B cell (primary cell): ENCODE measurements around the gene CCSAP. TPM values are rescaled to one million over a fixed set of nuclear protein-coding genes. Genes with fewer than 3 reads are reported as not detected.

Source experiments
- ATAC-seq: fragments of 200-7000 bp; cut with Tn5 transposase; one replicate; pipeline ENCODE4 v1.10.0; 2021; ENCODE audit warnings: low read depth, mild to moderate bottlenecking, moderate number of reproducible peaks, moderate library complexity
- CTCF ChIA-PET: fragments of 350-600 bp; sonication (Branson Sonifier 250); formaldehyde crosslinking; loops from one replicate; lab custom pipeline; 2021; ENCODE audit warnings: antibody characterized with exemption, inconsistent platforms; lab: Charles Lee
- POLR2A ChIA-PET: fragments of 350-600 bp; sonication (Branson Sonifier 250); formaldehyde crosslinking; loops from one replicate; lab custom pipeline; 2021; ENCODE audit warnings: antibody characterized with exemption; lab: Charles Lee
- DNase-seq: peaks from one replicate; pipeline ENCODE4 v3.0.0; 2013
- H2AFZ ChIP-seq: 2 replicates; pipeline ENCODE4 v1.6.1; 2012; ENCODE audit warnings: mild to moderate bottlenecking, low read depth, low read length; ENCODE audit not compliant: insufficient read depth, poor library complexity, severe bottlenecking
- H3K27ac ChIP-seq, 2 donors: 1 replicate in 1 of 2; 2 replicates in 1 of 2; pipeline ENCODE4 v1.5.1; 2012 to 2013; ENCODE audit warnings: low read length in 2 of 2, mild to moderate bottlenecking in 2 of 2, moderate library complexity in 1 of 2
- H3K27me3 ChIP-seq, 4 experiments: fragments of 200-600 bp in 1 of 4; sonication (generic) in 1 of 4; replicated peaks in 1 of 4; 1 replicate in 2 of 4; 2 replicates in 2 of 4; pipeline versions ENCODE4 v1.6.1 to v1.7.0; 2013 to 2016; ENCODE audit warnings: low read length in 3 of 4, mild to moderate bottlenecking in 2 of 4, mixed read lengths in 1 of 4, moderate library complexity in 1 of 4; ENCODE audit not compliant: insufficient read depth in 4 of 4, control insufficient read depth in 3 of 4; ENCODE audit errors: control extremely low read depth in 1 of 4
- H3K36me3 ChIP-seq, 2 experiments: replicated peaks in 1 of 2; 1 replicate in 1 of 2; 2 replicates in 1 of 2; pipeline versions ENCODE4 v1.6.1 to v1.7.1; 2013; ENCODE audit warnings: low read length in 1 of 2; ENCODE audit not compliant: insufficient read depth in 2 of 2, control insufficient read depth in 1 of 2; ENCODE audit errors: control extremely low read depth in 1 of 2, extremely low read depth in 1 of 2
- H3K4me1 ChIP-seq, 2 donors: fragments of 200-600 bp in 1 of 2; sonication (generic) in 1 of 2; 1 replicate in 1 of 2; 2 replicates in 1 of 2; pipeline versions ENCODE4 v1.5.1 to v1.6.1; 2013 to 2017; ENCODE audit warnings: low read length in 2 of 2; ENCODE audit not compliant: control insufficient read depth in 2 of 2, insufficient read depth in 2 of 2
- H3K4me2 ChIP-seq: replicated peaks from 2 replicates; pipeline ENCODE3; 2012; ENCODE audit warnings: mild to moderate bottlenecking, low read depth, low read length; ENCODE audit not compliant: poor library complexity, severe bottlenecking
- H3K4me3 ChIP-seq, 5 experiments: fragments of 200-600 bp in 1 of 5; sonication (generic) in 1 of 5; 1 replicate in 3 of 5; 2 replicates in 2 of 5; pipeline versions ENCODE4 v1.5.1 to v1.7.0; 2011 to 2016; ENCODE audit warnings: low read length in 4 of 5, mild to moderate bottlenecking in 4 of 5, low read depth in 2 of 5, control low read depth in 1 of 5, moderate library complexity in 1 of 5; ENCODE audit not compliant: insufficient read depth in 1 of 5; ENCODE audit errors: control extremely low read depth in 1 of 5, extremely low read depth in 1 of 5
- H3K79me2 ChIP-seq: fragments of 200-600 bp; sonication (generic); one replicate; pipeline ENCODE4 v1.6.0; 2016; ENCODE audit warnings: low read length; ENCODE audit not compliant: control insufficient read depth, insufficient read depth
- H3K9ac ChIP-seq: fragments of 200-600 bp; sonication (generic); 2 replicates; pipeline ENCODE4 v1.6.1; 2017; ENCODE audit warnings: mild to moderate bottlenecking, low read length, moderate library complexity
- H3K9me3 ChIP-seq, 3 donors: one replicate each; pipeline versions ENCODE4 v1.6.1 to v1.7.1; 2013; ENCODE audit warnings: low read length in 2 of 3; ENCODE audit not compliant: control insufficient read depth in 2 of 3, insufficient read depth in 1 of 3; ENCODE audit errors: control extremely low read depth in 1 of 3
- H4K20me1 ChIP-seq: 2 replicates; pipeline ENCODE4 v1.6.0; 2012; ENCODE audit warnings: mild to moderate bottlenecking, low read length; ENCODE audit not compliant: insufficient read depth, control insufficient read depth, poor library complexity, severe bottlenecking
- H3K27ac Mint-ChIP-seq: one replicate; pipeline ENCODE4 v1.8.0; 2021; ENCODE audit warnings: mixed read lengths
- H3K27me3 Mint-ChIP-seq: one replicate; pipeline ENCODE4 v1.8.0; 2021; ENCODE audit warnings: mixed read lengths
- H3K4me1 Mint-ChIP-seq: one replicate; pipeline ENCODE4 v1.8.0; 2021; ENCODE audit warnings: mixed read lengths
- H3K4me3 Mint-ChIP-seq: one replicate; pipeline ENCODE4 v1.8.0; 2021; ENCODE audit warnings: mixed read lengths
- H3K9me3 Mint-ChIP-seq: one replicate; pipeline ENCODE4 v1.8.0; 2022; ENCODE audit warnings: mixed read lengths; ENCODE audit not compliant: insufficient read depth
- EZH2 ChIP-seq: IDR thresholded peaks from 2 replicates; pipeline ENCODE4 v1.6.1; 2012; ENCODE audit warnings: borderline replicate concordance, low read depth, mild to moderate bottlenecking, moderate library complexity, low read length; ENCODE audit not compliant: insufficient read depth, poor library complexity, severe bottlenecking
- WGBS: methylation state at CpG from one replicate; pipeline ENCODE4 v1.1.5; 2013; ENCODE audit warnings: missing lambda C conversion rate; ENCODE audit not compliant: insufficient coverage; 5-methylcytosine and 5-hydroxymethylcytosine counted together
- intact Hi-C: fragments of 100-400 bp; cut with micrococcal nuclease; formaldehyde crosslinking; loops from one replicate; pipeline ENCODE4 v1.10.0; 2022
- polyA plus RNA-seq: library from polyadenylated mRNA; depleted of rRNA; stranded (reverse); fragments of >200 nt; gene quantifications from 2 replicates; pipeline ENCODE4 v1.2.3, GENCODE V29; 2012
- total RNA-seq, 2 donors: library from RNA; stranded (reverse); fragments of 120-200 nt in 1 of 2; gene quantifications; 1 replicate in 1 of 2; 2 replicates in 1 of 2; pipeline versions ENCODE4 v1.2.3 to v1.2.4, GENCODE V29; 2013 to 2022
- TF ChIP-seq, protein P1 (sequence below): fragments of 200-600 bp; IDR thresholded peaks from one replicate; pipeline ENCODE4 v1.8.0; 2022; ENCODE audit warnings: antibody characterized with exemption, mild to moderate bottlenecking

Gene CCSAP
- total and polyA plus RNA-seq, 2 donors (not counting 1 experiment from before 2014, with no cell fraction given): 3.3 to 15.8 TPM

DNA sequence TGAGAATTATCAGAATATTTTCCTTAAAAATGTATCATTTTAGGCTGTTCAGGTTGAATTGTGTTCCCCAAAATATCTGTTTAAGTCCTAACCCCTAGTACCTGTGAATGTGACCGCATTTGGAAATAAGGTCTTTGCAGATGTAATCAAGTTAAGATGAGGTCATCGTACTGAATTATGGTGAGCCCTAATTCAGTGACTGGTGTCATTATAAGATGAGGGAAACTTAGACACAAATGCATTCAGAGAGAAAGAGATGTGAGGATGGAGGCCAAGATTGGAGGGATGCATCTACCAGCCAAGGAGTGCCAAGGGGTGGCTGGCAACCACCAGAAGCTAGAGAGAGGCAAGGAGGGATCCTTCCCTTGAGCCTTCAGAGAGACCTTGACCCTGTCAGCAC lies 67.8 kb downstream of the CCSAP start:
- TF ChIP-seq, protein P1, sequence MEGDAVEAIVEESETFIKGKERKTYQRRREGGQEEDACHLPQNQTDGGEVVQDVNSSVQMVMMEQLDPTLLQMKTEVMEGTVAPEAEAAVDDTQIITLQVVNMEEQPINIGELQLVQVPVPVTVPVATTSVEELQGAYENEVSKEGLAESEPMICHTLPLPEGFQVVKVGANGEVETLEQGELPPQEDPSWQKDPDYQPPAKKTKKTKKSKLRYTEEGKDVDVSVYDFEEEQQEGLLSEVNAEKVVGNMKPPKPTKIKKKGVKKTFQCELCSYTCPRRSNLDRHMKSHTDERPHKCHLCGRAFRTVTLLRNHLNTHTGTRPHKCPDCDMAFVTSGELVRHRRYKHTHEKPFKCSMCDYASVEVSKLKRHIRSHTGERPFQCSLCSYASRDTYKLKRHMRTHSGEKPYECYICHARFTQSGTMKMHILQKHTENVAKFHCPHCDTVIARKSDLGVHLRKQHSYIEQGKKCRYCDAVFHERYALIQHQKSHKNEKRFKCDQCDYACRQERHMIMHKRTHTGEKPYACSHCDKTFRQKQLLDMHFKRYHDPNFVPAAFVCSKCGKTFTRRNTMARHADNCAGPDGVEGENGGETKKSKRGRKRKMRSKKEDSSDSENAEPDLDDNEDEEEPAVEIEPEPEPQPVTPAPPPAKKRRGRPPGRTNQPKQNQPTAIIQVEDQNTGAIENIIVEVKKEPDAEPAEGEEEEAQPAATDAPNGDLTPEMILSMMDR: no peak
- no peak for TF ChIP-seq EZH2
- Histone ChIP-seq H3K27ac (no peak overlapping the region), H2AFZ (no peak overlapping the region), H3K36me3 (peaks cover 0 to 1% of the 10 kb centered on the region in 2 experiments), H3K9me3 (peaks cover 0 to 7% (median 2%) of the 10 kb centered on the region in 3 donors), H3K4me3 (no peak overlapping the region), H3K27me3 (no peaks in the 10 kb centered on the region), H3K4me2 (no peak overlapping the region), H3K9ac (no peak overlapping the region), H4K20me1 (peaks cover 78% of the 10 kb centered on the region), H3K79me2 (peaks cover 75% of the 10 kb centered on the region), H3K4me1 (peaks cover 21 to 22% of the 10 kb centered on the region in 2 donors)
- intact Hi-C loops: no loop called here
- peaks cover 40% of the 10 kb centered on the region for H3K4me1 Mint-ChIP-seq
- 100% methylated on average over 2 of the region's 2 CpGs for WGBS
- H3K9me3 Mint-ChIP-seq: no peaks in the 10 kb centered on the region
- H3K4me3 Mint-ChIP-seq: no peak overlapping the region
- H3K27me3 Mint-ChIP-seq: no peaks in the 10 kb centered on the region
- no peak for DNase-seq
- no peak for ATAC-seq
- CTCF ChIA-PET: interaction anchor here (3.1 kb wide), 1 partner anchor 16 kb away, joined by 12 read pairs; no protein-coding TSS in a partner anchor
- POLR2A ChIA-PET: no interaction called here
- H3K27ac Mint-ChIP-seq: no peak overlapping the region

DNA sequence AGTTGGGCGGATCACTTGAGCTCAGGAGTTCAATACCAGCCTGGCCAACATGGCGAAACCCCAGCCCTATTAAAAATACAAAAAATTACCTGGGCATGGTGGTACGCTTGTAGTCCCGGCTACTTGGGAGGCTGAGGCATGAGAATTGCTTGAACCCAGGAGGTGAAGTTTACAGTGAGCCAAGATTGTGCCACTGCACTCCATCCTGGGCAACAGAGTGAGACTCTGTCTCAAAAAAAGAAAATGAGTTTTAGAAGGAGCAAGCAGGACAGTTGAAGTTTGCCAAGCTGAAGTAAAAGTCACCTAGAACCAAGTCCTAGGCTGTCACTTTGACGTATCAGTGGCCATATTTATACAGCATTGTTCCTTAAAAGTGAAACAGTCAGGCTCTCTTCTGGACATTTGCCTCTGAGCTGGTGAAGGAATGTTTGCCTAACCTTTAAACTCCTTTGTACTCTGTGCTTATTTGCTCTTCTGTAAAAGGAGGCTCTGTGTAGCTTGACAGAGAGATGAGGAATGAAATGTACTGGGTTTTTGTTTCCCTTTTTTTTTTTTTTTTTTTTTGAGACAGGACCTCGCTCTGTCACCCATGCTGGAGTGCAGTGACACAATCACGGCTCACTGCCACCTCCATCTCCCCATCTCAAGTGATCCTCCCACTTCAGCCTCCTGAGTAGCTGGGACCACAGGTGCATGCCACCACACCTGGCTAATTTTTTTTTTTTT lies 69.2 kb downstream of the CCSAP start:
- no peaks in the 10 kb centered on the region for H3K36me3 ChIP-seq
- POLR2A ChIA-PET: no interaction called here
- no peak overlapping the region for H3K4me2 ChIP-seq

More for the DNA sequence above, 69.2 kb downstream of the CCSAP start:
- H3K27ac ChIP-seq: no peak overlapping the region
- no peak overlapping the region for H3K4me3 ChIP-seq
- H3K4me3 Mint-ChIP-seq: no peak overlapping the region
- H3K9ac ChIP-seq: no peak overlapping the region
- no peak for ATAC-seq
- 100% methylated on average over 5 of the region's 7 CpGs for WGBS
- no peak for TF ChIP-seq EZH2
- TF ChIP-seq, protein P1: no peak
- H3K4me1 ChIP-seq: peaks cover 20 to 22% of the 10 kb centered on the region in 2 donors
- no peak overlapping the region for H3K27ac Mint-ChIP-seq
- CTCF ChIA-PET: interaction anchor here (0.7 to 3.1 kb wide), 3 partner anchors 15 to 244 kb away, joined by 3 to 12 read pairs (median 4); no protein-coding TSS in a partner anchor
- no peak overlapping the region for H2AFZ ChIP-seq
- no peaks in the 10 kb centered on the region for H3K27me3 ChIP-seq
- peaks cover 34% of the 10 kb centered on the region for H3K4me1 Mint-ChIP-seq
- DNase-seq: no peak
- no peaks in the 10 kb centered on the region for H3K27me3 Mint-ChIP-seq
- H3K79me2 ChIP-seq: peaks cover 62% of the 10 kb centered on the region
- intact Hi-C loops: no loop called here
- peaks cover 0 to 7% (median 2%) of the 10 kb centered on the region in 3 donors for H3K9me3 ChIP-seq
- peaks cover 69% of the 10 kb centered on the region for H4K20me1 ChIP-seq
- H3K9me3 Mint-ChIP-seq: no peaks in the 10 kb centered on the region
